GM21526 (cell line): ENCODE data around the gene IFNGR2.
"Not testable (repeated sequence)": the region's sequence is repeated elsewhere in the genome, so short reads cannot be mapped to it uniquely, and the experiment has no call there.

Source experiments
- ATAC-seq: cut with Tn5 transposase; IDR thresholded peaks from one replicate; pipeline ENCODE4 v1.9.1; 2021; ENCODE audit warnings: moderate library complexity; ENCODE audit not compliant: unreplicated experiment, low FRiP score

Gene IFNGR2

GRCh38 chr21:33434770-33435360, 31.7 kb downstream of the IFNGR2 start:
- peak; percentile 87 for ATAC-seq

DNA sequence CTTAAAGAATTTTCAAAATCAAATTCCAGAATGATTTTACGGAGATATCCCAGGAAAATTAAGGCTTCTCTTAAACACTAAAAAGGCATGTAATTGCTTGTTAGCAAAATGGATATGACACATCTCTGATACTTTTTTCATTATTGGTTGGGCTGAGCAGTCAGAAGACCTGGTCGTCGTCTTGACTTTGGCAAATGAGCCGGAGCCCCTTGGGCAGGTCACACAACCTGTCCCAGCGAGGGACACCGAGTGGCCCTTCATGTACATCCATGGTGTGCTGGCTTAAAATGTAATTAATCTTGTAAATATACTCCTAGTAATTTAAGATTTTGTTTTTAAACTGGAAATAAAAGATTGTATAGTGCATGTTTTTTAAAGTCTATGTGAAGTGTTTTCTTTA, 33.9 kb downstream of the IFNGR2 start:
- ATAC-seq: no peak

DNA sequence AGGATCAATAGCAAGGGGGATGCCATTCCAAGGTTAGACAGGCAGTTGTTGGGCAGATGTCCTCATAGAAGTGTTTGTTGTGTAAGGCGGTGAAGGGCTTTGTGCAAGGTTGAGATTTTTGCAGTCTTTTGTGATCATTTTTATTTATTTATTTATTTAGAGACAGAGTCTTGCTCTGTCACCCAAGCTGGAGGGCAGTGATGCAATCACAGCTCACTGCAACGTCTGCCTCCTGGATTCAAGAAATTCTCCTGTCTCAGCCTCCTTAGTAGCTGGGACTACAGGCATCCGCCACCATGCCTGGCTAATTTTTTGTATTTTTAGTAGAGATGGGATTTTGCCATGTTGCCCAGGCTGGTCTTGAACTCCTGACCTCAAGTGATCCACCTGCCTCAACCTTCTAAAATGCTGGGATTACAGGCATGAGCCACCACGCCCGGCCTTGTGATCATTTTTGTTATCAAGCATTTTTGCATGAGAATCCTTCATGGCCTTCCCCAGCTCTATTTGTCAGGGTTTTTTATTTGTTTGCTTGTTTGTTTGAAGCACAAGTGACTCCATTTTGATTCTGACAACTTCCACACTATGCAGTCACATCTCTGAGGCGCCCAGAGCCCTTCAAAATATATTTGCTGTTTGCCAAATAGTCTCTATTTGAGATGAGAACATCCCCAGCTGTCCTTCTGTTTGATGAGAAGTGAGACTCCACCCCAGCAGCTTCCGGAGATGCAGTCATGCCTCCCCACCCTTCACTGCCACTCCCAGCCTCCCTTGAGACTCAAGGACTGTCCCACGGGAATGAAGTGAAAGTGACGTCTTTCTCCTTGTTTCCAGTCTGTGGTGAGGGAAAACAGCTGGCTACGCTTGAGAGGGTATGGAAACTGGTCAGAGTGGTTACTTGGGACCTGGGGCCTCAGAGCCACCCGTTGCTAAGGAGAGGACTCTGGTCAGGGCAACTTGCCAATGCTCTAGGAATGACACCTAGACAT, 38.6 kb downstream of the IFNGR2 start:
- ATAC-seq: peak; percentile 54

DNA sequence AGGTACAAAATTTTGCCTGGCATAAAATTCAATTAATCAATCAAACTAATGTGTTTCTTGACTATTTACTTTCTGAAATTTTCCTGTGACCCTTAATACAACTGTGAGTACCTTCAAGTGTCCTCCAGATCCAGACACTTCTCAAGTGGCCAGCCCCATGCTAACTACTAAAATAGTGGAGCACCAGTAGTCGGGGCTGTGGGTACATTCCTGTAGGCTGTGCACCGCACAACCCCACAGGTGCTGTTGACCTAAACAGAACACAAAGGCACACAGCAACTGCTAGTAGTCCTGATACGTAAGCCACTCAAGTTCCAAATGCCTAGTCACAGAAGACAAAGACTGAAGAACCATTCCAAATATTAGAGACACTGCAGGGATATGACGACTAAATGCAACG, 40.0 kb downstream of the IFNGR2 start:
- no peak for ATAC-seq

DNA sequence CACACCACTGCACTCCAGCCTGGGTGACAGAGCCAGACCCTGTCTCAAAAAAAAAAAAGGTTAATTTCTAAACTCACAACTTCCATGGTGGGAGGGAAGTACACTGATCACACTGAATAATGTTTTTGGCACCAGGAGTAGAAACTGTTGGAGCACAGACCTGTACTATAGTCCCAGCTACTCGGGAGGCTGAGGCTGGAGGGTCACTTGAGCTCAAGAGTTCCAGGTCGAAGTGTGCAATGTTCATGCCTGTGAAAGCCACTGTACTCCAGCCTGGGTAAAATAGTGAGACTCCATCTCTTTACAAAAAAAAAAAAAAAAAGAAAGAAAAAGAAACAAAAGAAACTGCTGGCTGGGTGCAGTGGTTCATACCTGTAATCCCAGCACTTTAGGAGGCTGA, 41.3 kb downstream of the IFNGR2 start:
- no peak for ATAC-seq

GRCh38 chr21:33446620-33447019, 43.4 kb downstream of the IFNGR2 start:
- ATAC-seq: not testable (repeated sequence)

GRCh38 chr21:33449616-33450015, 46.4 kb downstream of the IFNGR2 start:
- ATAC-seq: no peak

DNA sequence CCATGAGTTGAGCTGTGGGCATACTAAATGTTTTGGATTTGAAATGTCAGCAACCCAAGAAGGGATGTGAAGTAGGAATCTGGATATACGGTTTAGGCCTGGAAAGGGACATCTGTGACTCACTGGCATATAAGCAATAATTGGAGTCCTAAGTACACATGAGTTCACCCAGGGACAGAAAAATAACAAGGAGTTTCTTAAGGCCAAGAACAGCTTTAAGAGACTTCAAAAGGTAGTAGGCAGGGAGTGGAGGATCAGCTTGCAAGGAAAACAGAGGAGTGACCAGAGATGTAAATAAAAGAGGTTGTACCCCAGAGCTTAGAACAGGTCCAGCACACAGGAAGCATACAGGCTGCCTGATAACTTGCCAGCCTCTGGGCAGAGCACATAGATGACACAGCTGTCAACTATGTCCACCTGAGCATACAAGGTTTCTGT, 48.4 kb downstream of the IFNGR2 start:
- ATAC-seq: no peak

- no peak for ATAC-seq
These were observed 49.1 kb downstream of the IFNGR2 start for GRCh38 chr21:33452362-33452761.

DNA sequence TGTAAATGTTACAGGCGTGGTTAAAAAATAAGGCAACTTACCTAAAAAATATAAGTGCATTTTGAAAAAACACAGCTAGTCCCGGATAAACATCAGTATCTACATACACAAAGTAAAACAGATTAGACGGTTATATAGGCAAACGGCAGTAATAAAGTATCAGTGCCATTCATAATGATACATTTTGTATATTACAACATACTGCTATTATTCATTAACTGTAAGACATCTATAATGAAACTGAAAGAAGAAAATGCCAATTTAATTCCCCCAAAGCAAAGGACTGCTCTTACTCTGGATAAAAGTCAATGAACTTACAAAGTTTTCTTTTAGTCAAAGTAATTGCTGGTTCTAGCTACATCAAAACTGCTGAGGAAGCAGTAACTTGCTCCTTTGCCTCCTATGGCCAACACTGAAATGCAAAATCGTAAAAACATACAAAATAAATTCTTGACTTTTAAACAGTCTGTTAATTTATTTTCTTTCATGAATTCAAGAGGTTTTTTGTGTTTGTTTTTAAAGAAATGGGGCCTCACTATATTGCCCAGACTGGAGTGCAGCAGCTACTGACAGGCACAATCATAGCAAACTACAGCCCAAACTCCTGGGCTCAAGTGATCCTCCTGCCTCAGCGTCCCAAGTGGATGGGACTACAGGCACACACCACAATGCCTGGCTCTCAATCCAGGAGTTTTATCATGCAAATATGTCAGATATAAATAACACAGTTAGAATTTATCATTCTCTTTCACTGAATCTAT, 52.7 kb downstream of the IFNGR2 start:
- ATAC-seq: no peak

DNA sequence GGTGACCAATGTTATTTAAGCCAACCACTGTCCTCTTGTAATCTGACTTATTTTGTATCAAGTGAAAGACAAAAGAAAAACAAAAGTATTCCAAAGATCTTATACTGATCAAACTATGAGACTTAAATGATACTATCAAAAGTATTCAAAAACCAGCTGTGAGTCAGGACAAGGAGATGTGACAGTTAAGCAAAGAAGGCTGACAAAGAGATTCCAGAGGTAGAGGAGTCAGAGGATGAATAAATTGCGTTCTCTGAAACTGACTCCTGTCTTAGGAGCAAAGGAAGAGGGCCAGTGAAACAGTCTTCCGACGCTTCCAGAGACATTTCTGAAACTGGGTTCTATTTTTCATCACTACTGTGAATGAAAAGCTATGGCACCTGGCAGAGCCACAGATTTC, 55.6 kb downstream of the IFNGR2 start:
- ATAC-seq: no peak

GRCh38 chr21:33461538-33462250, 58.5 kb downstream of the IFNGR2 start:
- no peak for ATAC-seq

- ATAC-seq: not testable (repeated sequence)
These were observed 66.0 kb downstream of the IFNGR2 start for GRCh38 chr21:33469183-33469582.

GRCh38 chr21:33470701-33471100, 67.5 kb downstream of the IFNGR2 start:
- no peak for ATAC-seq

DNA sequence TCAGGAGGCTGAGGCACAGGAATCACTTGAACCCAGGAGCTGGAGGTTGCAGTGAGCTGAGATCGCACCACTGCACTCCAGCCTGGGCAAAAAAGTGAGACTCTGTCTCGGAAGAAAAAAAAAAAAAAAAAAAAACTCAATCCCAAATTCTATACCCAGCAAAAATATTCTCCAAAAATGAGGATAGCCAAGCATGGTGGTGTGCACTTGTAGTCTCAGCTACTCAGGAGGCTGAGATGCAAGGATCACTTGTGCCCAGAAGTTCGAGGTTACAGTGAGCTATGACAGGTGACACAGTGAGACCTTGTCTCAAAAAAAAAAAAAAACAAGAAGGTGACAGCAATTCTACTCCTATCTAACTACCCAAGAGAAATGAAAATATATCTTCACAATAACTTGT, 70.1 kb downstream of the IFNGR2 start:
- ATAC-seq: no peak

- no peak for ATAC-seq
These were observed 73.9 kb downstream of the IFNGR2 start for GRCh38 chr21:33477066-33477465.

DNA sequence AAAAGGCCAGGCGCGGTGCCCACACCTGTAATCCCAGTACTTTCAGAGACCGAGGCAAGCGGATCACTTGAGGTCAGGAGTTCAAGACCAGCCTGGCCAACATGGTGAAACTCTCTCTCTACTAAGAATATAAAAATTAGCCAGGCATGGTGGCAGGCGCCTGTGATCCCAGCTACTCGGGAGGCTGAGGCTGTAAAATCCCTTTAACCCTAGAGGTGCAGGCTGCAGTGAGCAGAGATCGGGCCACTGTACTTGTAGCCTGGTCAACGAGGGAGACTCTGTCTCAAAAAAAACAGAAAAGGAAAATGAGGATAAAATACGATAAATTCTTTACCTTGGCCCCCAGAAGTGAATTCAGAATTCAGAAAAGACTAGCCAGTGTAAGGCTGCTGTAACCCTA, 75.0 kb downstream of the IFNGR2 start:
- no peak for ATAC-seq

GRCh38 chr21:33478935-33479678, 75.9 kb downstream of the IFNGR2 start:
- peak; percentile 20 for ATAC-seq

- ATAC-seq: peak; percentile 83
These were observed 76.7 kb downstream of the IFNGR2 start, which contains the start of gene TMEM50B for GRCh38 chr21:33479679-33480480. Gene TMEM50B, minus strand, starts transcription at chr21:33479974. Its CDS starts 11,089 bp downstream, at chr21:33468885.
